Astrocyte (in vitro differentiated cells and primary cell): Measurements from ENCODE around the gene COPS7B.

Experiments
- CTCF ChIP-seq: IDR thresholded peaks from 2 replicates; pipeline ENCODE4 v1.5.1; 2011; ENCODE audit warnings: low read depth, mild to moderate bottlenecking, inconsistent platforms, low read length, moderate library complexity; ENCODE audit not compliant: insufficient read depth
- EZH2 ChIP-seq: IDR thresholded peaks from 2 replicates; pipeline ENCODE4 v1.6.1; 2012; ENCODE audit warnings: mild to moderate bottlenecking, low read length, inconsistent platforms; ENCODE audit not compliant: insufficient read depth

- no peak for TF ChIP-seq CTCF
- TF ChIP-seq EZH2, result no peak
These were observed 35.0 kb upstream of the COPS7B start for GRCh38 chr2:231751042-231751815.
